NCI-H2227 (cell line): ENCODE measurements around the gene TMEM131L.

ENCODE experiments used
- DNase-seq: peaks from one replicate; lab custom pipeline; 2025; ENCODE audit not compliant: unreplicated experiment; lab: John Stamatoyannopoulos, UW

TMEM131L gene

DNA sequence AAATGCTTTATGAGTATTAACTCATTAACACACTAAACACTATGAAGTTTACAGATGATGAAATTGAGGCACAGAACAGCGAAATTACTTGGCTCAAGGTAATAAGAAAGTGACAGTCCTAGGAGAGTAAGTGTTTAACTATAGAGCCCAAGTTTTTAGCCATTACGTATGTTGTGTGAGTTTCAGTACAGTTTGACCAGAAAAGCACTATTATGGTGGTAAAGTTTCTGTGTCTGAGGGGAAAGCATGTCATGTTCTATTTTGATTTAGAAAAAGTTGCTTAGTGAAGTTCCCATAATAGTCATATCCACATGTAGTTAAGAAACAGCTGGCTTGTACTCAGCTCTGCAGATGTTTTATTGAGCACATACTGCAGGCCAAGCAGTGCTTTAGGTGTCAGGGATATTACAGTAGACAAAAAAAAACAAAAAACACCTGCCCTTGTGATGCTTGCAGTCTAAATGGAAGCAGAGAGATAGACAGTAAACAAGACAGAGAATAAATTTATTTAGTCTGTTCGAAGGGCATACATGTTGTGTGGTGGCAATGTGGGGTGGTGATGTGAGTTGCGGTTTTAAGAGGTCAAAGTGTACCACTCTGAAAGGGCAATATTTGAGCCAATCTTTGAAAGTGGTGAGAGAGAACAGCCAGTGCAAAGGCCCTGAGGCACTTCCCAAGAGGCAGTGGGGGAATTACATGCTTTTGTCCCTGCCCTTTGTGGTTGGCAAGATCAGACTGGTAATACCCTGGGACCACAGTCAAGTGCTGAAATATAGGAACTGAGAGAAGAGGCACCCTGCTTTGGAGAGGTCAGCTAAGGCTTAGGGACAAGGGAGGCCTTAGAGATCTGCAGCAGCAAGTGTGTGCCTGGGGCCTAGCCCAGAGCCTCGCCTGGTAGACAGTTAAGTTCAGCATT is 6.2 kb downstream of the TMEM131L start:
- no peak for DNase-seq

DNA sequence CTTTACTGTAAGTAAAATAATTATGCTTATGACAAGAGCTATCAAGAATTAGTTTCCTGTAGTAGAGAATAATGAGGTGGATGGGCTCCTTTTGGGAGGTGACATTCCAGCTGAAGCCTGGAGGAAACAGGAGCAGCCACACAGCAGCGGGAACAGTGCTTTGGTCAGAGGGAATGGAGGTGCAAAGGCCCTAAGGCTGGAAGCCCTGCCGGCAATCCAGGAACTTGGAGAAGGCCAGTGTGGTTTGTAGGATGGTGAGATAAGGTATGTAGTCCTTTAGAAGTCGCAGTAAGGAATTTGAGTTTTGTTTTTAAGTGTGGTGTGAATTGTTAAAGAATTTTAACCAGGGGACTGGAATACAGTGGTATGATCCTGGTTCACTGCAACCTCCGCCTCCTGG is 8.1 kb downstream of the TMEM131L start:
- no peak for DNase-seq

DNA sequence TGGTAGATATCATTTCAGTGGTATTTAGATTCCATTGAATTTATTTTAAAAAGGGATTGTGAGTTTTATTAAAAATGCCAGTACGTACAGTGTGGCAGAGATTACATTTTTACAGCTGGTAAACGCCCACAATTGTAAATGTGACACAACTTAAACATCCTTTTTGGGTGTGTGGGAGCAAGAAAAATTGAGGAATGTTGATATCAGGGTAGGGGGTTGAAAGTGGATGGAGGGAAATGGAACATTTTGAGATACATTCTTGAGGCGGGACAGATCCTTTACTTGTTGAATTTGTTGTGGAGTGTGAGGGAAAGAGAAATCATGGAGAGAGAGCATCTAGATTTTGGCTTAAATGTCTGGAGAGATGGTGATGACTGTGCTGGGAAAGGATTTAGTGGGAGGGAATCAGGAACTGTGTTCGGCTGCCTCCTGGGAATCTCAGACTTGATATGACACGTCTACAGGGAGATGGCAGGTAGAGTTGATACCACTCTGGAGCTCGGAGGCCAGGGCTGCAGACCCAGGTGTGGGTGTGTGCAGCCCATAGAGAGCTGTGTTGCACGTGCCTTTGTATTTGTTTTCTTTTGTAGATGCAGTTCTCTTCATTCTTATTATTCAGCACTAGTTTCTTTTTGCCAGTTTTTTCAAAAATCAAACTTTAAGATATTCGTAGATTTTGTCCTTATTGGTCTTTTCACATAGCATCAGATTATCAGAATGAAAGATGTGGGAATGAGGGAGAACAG is 10.8 kb downstream of the TMEM131L start:
- DNase-seq = no peak

DNA sequence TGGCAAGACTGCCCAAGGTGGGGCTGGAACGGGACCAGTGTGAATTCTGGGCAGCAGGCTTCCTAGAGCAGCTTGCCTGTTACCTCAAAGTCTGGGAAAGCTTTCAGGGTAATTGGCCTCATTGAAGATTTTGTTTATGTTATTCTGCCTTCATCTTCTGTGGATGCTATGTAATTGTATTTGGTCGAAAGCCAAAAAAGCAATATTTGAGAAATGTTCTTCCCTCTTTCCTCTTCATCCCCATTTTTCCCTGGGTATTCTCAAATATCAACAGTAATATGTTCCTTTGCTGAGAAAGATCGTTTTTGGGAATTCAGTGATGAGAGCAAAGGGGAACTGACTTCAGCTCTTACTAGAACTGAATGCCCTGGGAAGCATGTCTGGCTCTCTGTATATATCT is 12.9 kb downstream of the TMEM131L start:
- no peak for DNase-seq

DNA sequence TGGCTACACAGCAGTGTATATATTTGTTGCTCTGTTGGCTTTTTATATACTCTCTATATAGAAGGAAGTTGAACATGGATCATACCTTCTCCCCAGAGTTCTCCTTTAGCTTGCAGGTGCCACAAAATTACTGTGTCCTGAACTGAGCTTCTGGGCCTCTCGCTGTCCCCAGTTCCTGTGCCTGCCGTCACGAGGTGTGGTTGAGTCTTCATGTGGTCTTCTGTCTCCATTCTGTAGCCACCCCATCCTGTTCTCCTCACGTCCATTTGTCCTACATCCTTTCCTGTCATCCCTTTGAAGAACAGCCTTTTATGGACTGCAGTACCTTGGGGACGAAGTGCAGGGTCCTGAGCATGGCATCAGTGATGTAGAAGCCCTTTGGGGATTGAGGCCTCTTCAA is 14.5 kb downstream of the TMEM131L start:
- DNase-seq = no peak

DNA sequence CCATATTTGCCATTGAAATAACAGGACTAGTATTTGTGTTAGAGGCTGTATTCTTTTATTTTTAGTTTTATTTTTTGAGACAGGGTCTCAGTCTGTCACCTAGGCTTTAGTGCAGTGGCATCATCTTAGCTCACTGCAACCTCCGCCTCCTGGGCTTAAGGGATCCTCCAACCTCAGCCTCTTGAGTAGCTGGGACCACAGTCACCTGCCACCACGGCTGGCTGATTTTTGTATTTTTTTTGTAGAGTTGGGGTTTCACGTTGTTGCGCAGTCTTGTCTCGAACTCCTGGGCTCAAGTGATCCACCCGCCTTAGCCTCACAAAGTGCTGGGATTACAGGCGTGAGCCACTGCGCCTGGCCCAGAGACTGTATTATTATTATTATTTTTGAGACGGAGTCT is 15.3 kb downstream of the TMEM131L start:
- DNase-seq = no peak

DNA sequence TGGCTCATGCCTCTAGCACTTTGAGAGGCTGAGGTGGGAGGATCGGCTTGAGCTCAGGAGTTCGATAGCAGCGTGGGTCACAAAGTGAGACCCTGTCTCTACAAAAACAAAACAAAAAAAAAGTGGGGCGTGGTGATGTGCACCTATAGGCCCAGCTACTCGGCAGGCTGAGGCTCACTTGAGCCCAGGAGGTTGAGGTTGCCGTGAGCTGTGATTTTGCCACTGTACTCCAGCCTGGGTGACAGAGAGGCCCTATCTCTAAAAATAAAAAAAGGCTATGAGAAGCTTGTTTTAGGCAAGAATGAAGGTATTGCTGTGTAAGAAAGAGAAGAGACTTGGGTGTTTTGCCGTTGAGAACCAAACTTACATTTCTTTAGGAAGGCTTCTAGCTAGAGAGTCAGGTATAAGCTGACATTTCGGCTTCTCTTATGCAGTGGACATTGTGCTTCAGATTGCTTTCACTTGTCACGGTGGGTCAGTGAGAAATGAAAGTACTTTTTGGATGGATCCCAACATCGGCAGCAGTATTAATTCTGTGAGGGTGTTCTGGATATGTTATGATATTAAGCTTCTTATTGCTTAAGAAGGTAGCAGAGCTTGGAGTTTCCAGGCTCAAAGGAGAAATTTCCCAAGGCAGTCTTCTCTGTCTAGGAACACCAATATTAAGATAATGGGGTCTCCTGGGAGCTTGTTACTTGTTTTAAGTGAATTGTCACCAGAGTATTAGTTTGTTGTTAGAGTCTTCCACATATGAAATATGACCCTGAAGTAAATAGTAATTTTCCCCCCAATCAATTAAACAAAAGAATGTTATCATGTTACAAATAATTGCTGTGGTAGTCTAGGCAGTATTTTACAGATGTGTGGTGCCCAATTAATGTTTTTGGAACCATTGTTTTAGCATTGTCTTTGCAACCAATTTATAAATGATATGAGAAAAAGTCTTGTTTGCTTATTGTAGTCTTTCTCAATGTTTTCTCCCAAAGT is 17.6 kb downstream of the TMEM131L start:
- DNase-seq = no peak

DNA sequence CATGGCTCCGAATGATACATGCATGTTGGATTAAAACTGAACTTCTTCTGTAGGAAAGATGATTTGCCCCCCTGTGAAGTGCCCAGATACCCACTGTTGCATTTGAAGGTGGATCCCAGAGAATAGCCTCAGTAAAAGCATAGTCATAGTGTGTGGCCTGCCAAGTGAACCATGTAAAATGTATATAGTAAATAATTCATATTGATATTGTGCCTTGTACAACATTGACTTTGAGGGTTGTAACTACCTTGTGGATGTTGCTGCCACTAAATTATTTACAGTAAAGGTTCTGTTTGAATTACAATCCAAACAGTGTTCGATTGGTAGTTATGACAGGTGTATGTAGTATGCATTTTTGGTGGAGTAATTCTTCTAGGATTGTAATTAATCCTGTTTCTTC is 19.2 kb downstream of the TMEM131L start:
- no peak for DNase-seq

DNA sequence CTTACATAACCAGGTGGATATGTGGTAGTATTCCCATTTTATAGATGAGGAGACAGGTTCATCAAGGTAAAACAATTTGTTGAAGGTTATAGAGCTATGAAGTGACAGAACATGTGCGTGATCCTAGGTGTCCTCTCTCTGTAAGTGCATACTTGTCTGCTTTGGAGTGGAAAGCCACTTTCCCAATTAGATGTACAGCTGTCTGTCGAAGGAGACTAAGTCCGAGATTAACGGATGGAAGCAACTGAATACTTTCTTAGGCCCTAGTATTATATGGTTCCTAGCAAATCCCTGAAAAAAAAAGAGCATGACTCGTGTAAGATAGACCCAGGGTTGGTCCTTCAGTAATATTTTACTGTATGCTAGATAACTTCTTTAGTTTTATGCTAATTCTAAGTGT is 19.7 kb downstream of the TMEM131L start:
- no peak for DNase-seq

DNA sequence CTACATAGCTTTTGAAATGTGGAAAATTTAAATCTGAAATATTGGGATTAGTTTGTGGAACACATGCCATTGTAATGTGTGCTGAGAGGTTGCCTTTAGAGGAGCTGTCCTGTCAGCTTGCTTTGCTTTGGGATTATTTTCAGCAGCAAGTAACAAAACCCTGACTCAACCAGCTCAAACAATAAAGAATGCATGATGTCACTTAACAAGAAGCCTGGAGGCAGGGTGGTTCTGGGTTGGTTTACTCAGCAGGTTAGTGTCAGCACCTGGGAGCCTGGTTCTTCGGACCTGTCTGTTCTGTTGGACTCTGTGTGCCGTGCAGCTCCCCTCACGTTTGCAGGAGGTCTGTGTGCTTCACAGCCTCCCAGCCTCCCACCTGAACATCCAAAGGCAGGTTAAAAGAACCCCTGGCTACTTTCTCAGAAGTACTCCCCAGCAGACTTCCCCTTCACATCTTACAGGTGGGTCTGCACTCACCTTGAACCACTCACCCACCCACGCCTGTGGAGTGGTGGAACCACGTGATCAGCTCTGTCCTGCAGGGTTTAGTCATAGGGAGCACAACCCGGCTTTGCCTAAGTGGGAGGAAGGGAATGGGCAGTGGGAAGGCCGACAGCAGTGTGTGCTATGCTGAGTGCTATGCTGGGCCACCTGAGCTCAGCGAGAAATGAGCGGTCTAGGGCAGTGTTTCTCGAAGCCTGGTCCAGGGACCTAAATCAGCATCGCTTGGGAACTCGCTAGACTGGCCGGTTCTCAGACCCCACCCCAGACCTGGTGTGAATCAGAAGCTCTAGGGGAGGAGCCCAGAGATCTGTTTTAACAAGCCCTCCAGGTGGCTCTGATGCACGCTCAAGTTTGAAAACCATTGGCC is 20.4 kb downstream of the TMEM131L start:
- no peak for DNase-seq

DNA sequence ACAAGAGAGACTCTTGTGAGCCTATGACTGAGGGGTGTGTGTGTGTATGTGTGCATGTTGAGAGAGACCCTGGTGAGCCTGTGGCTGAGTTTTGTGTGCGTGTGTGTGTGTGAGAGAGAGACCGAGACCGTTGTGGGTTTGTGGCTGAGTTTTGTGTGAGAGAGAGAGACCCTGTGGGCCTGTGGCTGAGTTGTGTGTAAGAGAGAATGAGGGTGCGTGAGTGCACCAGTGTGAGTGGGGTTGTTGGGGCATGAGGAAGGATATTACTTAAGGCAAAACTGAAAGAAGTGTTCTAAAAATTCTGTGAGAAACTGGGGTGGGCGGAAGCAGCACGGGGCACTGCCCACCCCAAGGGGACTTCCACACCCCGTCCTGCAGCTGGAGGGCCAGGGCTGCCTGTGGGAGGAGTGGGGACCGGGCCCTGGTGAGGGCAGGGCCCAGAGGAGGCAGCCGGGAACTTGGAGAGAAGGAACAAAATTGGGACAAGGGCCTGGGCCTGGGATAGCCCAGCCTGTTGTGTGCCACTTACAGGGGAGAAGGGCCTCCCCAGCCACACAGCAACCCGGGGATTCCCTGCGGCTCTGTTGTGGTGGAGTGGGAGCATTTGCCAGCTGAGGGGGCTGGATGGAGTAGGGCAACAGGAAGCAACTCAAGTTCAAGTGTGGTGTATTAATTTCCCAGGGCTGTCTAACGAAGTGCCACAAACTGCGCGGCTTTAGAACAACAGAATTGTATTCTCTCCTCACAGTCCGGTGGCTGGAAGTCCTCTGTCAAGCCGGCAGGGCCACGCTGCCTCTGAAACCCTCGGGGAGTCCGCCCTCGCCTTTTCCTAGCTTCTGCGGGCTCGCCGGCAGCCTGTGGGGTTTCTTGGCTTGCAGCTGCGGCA is 22.1 kb downstream of the TMEM131L start:
- DNase-seq = peak; percentile 13

DNA sequence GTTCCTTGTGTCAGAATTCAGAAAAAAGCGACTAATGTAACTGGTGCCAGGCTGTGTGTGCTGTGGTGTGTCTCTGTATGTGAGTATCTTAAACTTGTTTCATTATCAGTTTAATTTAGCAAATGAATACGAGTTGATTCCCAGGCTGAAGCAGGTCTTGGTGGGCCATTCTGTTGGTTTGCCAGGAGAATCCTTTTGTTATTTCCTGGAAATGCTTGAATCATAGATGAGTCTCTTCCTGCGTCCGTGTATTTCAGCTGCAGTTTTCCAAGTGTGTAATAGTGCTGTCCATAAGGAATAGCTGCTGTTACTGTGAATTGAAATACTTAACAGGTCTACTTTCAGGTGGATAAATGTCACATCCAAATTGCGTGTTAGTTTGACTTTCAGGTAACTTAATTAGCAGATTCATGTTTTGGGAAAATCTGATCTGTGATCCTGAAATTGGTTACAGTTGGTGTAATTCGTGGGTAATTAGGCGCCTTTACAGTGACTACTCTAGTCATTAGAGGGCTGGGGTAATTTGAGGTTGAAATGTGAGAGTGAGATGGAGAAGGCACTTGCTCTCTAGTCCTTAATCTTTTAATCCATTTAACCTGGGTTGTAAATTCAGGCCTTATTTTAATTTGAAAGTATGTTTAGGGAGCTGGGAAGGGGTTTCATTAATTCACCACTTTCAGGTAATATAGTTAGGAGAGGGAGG is 23.8 kb downstream of the TMEM131L start:
- no peak for DNase-seq

DNA sequence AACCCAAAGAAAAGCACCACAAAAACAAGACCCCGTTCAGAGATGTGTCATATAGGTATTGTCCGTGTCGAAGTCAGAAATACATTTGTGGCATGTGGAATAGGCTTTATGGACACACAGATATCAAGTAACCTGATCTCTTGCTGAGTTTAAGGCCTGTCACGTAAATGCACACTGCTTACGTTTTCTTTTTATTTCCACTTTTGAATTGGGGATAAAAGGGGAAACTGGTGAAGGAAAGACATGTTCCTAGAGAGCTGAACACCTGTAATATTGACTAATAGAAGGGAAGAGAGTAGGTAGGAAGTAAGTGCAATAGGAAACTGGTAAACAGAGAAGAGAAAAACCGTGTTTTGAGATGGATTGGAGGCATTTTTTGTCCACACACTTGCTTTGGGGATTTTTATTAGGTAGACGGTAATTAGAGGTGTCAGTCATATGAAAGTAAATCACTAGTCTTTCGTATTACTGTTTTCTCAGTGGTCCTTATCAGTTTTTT is 24.9 kb downstream of the TMEM131L start:
- DNase-seq = no peak

DNA sequence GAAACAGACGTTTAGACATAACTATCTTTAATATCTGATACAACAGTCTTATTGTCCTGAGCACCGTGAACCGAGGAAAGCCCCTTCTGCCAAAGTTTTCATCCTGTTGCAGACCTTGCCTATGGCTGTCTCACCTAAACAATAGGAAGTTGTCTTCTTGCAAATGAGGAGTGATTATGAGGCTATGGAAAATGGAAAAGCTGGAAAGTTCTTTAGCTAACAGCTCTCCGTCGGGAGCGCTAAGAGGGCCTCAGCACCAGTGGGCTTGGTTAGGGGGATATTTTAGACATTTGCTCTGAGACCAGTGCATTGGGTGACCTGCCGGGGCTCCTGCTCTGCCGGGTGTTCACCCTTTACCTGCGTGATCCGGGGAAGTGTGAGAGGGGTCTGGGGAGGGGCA is 28.4 kb downstream of the TMEM131L start:
- DNase-seq = no peak

DNA sequence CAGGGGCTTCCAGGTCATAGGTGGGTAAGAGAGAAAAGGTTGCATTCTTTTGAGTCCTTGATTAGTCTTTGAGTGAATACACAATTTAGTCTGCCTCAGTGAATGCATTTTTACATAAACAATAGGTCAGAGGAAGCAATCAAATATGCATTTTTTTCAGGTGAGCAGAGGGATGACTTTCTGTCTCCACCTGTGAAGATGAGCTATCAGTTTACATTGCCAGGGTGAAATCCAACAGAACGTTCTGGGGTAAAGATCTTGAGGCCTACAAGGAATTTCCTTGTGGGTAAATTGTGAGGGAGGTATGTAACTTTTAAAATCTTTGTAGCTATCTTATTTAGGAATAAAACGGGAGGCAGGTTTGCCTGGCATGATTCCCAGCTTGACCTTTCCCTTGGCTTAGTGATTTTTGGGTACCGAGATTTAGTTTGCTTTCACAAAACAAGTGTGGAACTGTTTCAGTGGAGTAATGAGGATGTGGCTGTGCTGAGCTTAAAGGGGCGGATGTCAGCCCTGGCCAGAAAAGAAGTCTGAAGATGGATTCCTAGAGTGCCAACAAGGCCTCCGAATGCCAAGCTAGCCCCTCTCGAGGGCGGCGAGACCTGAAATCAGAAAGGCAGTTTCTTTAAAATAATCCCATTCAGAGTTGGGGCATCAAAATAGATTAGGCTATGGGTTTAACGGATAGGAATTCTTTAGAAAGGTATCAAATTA is 29.5 kb downstream of the TMEM131L start:
- DNase-seq = no peak

DNA sequence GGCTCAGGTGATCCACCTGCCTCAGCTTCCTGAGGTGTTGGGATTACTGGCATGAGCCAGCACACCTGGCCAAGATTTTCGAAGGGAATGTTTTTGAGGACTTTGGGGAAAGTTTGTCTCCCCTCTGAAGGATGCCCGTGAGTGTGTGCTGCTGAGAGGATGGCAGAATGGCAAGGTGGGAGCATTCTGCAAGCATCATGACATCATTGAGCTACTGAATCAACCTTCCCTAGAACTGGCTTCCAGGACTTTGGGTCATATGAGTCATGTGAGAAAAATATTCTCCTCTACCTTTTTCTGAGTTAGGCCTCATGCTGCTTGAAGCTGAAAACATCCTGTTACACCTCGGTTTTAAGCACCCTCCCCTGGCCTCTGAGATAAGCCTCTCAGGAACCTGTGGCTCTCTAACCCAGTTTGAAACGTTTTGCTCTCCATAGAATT is 31.0 kb downstream of the TMEM131L start:
- DNase-seq = no peak
